Left renal pelvis (tissue), 4 donors: Measurements from ENCODE around the gene A3GALT2. TPM values are rescaled to one million over a fixed set of nuclear protein-coding genes. Genes with fewer than 3 reads are reported as not detected.

ENCODE experiments used
- DNase-seq, 4 donors: peaks; one replicate each; pipeline ENCODE4 v3.0.0-alpha.2; 2013; ENCODE audit warnings: low read depth in 4 of 4, low spot score in 3 of 4
- polyA plus RNA-seq, 4 donors: library from polyadenylated mRNA; unstranded; fragments of 120-200 nt; gene quantifications; one replicate each; pipeline ENCODE4 v1.2.1, GENCODE V29; 2013; ENCODE audit not compliant: insufficient read length in 4 of 4

Gene A3GALT2
- polyA plus RNA-seq, 4 donors, result 0.12 TPM; not detected in 3

- no peak for DNase-seq
These were observed 62.1 kb downstream of the A3GALT2 start for GRCh38 chr1:33258788-33259274.

GRCh38 chr1:33257772-33258712 lies 62.9 kb downstream of the A3GALT2 start:
- no peak for DNase-seq

DNA sequence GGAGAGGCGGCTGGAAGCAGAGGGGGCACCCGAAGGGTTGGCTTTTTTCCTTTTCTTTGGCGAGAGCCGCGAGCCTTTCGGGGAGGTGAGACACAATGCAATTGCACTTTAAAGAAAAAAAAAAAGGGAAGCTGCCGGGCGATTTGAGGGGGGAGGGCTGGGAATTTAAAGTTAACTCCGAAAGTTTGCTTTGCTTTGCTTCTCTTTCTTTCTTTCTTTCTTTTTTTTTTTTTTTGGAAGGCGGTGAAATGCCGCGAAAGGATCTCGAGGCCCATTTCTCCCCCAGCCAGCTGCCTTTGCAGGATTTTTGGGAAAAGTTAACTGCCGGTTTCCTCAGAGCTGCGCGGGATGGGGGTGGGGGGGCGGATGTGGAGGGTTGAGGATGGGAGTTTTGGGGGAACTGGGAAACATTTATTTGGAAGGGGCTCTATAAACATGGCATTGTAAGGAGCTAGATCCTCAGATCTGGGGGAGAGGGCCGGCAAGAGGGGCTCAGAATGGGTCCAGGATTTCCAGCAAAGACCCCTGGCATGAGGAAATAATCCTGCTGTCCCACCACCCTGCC lies 63.6 kb downstream of the A3GALT2 start:
- no peak for DNase-seq

Other genes starting within 250 kb of the A3GALT2 start
- 1 to 10 TPM; 5.9 to 9.4 (median 7.8) TPM for gene AZIN2, start 239.9 kb downstream of the A3GALT2 start, polyA plus RNA-seq
- 10 to 100 TPM in 1 of 4 donors, 1 to 10 TPM in 3; 5.8 to 10.6 (median 8.0) TPM for gene TRIM62, start 139.1 kb downstream of the A3GALT2 start, polyA plus RNA-seq
- gene ZNF362, start 64.6 kb downstream of the A3GALT2 start, polyA plus RNA-seq, result 10 to 100 TPM; 53.4 to 68.1 (median 61.4) TPM
- 100 to 1,000 TPM in 2 of 4 donors, 10 to 100 TPM in 2; 96.3 to 115 (median 102) TPM for gene PHC2, start 110.0 kb upstream of the A3GALT2 start, polyA plus RNA-seq
- gene ZSCAN20, start 151.5 kb upstream of the A3GALT2 start, polyA plus RNA-seq, result 1 to 10 TPM; 4.8 to 6.3 (median 5.2) TPM